Parathyroid adenoma (tissue), 2 donors: ENCODE measurements around the gene GHSR.

Experiments used
- H2AFZ ChIP-seq: fragments of 300-600 bp; sonication (generic); one replicate; pipeline ENCODE4 v1.7.0; 2017; ENCODE audit warnings: antibody characterized with exemption, mild to moderate bottlenecking
- H3K27ac ChIP-seq: fragments of 300-600 bp; sonication (generic); one replicate; pipeline ENCODE4 v1.7.0; 2017
- H3K27me3 ChIP-seq: fragments of 300-600 bp; sonication (generic); one replicate; pipeline ENCODE4 v1.7.0; 2017; ENCODE audit warnings: low read length; ENCODE audit not compliant: control insufficient read depth, insufficient read depth
- H3K36me3 ChIP-seq: fragments of 300-600 bp; sonication (generic); one replicate; pipeline ENCODE4 v1.7.0; 2017; ENCODE audit warnings: low read length; ENCODE audit not compliant: control insufficient read depth, insufficient read depth
- H3K4me1 ChIP-seq: fragments of 300-600 bp; sonication (generic); one replicate; pipeline ENCODE4 v1.7.0; 2017; ENCODE audit warnings: control low read depth
- H3K4me2 ChIP-seq: fragments of 300-600 bp; sonication (generic); one replicate; pipeline ENCODE4 v1.7.0; 2017; ENCODE audit warnings: low read length
- H3K4me3 ChIP-seq: fragments of 300-600 bp; sonication (generic); one replicate; pipeline ENCODE4 v1.7.0; 2017; ENCODE audit warnings: low read depth, low read length
- H3K79me2 ChIP-seq: fragments of 300-600 bp; sonication (generic); one replicate; pipeline ENCODE4 v1.7.0; 2017; ENCODE audit warnings: control low read depth
- H3K9ac ChIP-seq: fragments of 300-600 bp; sonication (generic); one replicate; pipeline ENCODE4 v1.7.0; 2017; ENCODE audit warnings: mild to moderate bottlenecking
- H3K9me3 ChIP-seq: fragments of 300-600 bp; sonication (generic); one replicate; pipeline ENCODE4 v1.7.0; 2017; ENCODE audit warnings: low read length; ENCODE audit not compliant: control insufficient read depth
- CTCF ChIP-seq: fragments of 300-600 bp; sonication (generic); IDR thresholded peaks from one replicate; pipeline ENCODE4 v1.7.0; 2017; ENCODE audit warnings: antibody characterized with exemption, mild to moderate bottlenecking
- donor health status: primary hyperparathyroidism.

GHSR gene

GRCh38 chr3:172397716-172398405 lies 50.4 kb downstream of the GHSR start:
- H3K79me2 ChIP-seq = no peaks in the 10 kb centered on the region
- no peaks in the 10 kb centered on the region for H3K27me3 ChIP-seq
- H3K36me3 ChIP-seq = no peaks in the 10 kb centered on the region
- no peak for TF ChIP-seq CTCF
- no peak overlapping the region for H3K27ac ChIP-seq
- H2AFZ ChIP-seq = no peak overlapping the region
- H3K4me1 ChIP-seq = no peaks in the 10 kb centered on the region
- H3K4me2 ChIP-seq = no peak overlapping the region
- H3K4me3 ChIP-seq = no peak overlapping the region
- H3K9me3 ChIP-seq = no peaks in the 10 kb centered on the region
- no peak overlapping the region for H3K9ac ChIP-seq

GRCh38 chr3:172396400-172396799 lies 51.9 kb downstream of the GHSR start:
- Histone ChIP-seq H3K36me3 (no peaks in the 10 kb centered on the region), H3K9me3 (no peaks in the 10 kb centered on the region)

GRCh38 chr3:172394692-172395091 lies 53.6 kb downstream of the GHSR start:
- no peaks in the 10 kb centered on the region for H3K9me3 ChIP-seq
- no peaks in the 10 kb centered on the region for H3K36me3 ChIP-seq
- H3K9ac ChIP-seq = no peak overlapping the region
- H3K4me3 ChIP-seq = no peak overlapping the region
- H3K4me2 ChIP-seq = no peak overlapping the region
- H3K27me3 ChIP-seq = no peaks in the 10 kb centered on the region
- no peak overlapping the region for H2AFZ ChIP-seq
- TF ChIP-seq CTCF = no peak
- H3K79me2 ChIP-seq = no peaks in the 10 kb centered on the region
- no peak overlapping the region for H3K27ac ChIP-seq
- H3K4me1 ChIP-seq = no peaks in the 10 kb centered on the region

More at GRCh38 chr3:172396400-172396799, 51.9 kb downstream of the GHSR start:
- no peak overlapping the region for H3K4me2 ChIP-seq
- H3K27ac ChIP-seq = no peak overlapping the region
- TF ChIP-seq CTCF = no peak
- H2AFZ ChIP-seq = no peak overlapping the region
- H3K4me3 ChIP-seq = no peak overlapping the region
- H3K4me1 ChIP-seq = no peaks in the 10 kb centered on the region
- H3K27me3 ChIP-seq = no peaks in the 10 kb centered on the region
- no peaks in the 10 kb centered on the region for H3K79me2 ChIP-seq
- no peak overlapping the region for H3K9ac ChIP-seq
